Measurements from ENCODE around the gene ZFY. TPM values are rescaled to one million over a fixed set of nuclear protein-coding genes. Genes with fewer than 3 reads are reported as not detected.

The ZFY gene
- polyA plus RNA-seq, 1 donor (not counting 4 experiments of a cell fraction or from before 2014, with no cell fraction given), result not detected

DNA sequence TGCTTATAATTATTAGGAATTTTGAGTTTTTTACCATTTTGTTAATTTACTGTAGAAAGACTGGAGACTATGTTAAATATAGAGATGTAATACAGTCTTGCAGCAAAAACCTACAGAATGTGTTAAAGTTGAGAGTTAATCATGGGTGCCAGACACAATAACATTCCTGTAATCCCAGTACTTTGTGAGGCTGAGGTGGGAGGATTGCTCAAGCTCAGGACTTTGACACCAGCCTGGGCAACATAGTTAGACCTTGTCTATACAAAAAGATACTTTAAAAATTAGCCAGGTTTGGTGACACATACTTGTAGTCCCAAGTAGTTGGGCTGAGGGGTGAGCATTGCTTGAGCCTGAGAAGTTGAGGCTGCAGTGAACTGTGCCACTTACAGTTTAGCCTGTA, 17.7 kb downstream of the ZFY start:
- Histone ChIP-seq H3K4me1 (ENCODE audit: control insufficient read depth, extremely low read depth, insufficient read depth, low read length) (no peaks in the 10 kb centered on the region), H3K9ac (ENCODE audit: control insufficient read depth, extremely low read depth, insufficient read depth, low read length) (no peak overlapping the region), H3K36me3 (ENCODE audit: control insufficient read depth in 2 of 2, extremely low read depth in 1 of 2, insufficient read depth in 2 of 2, low read length in 2 of 2) (no peaks in the 10 kb centered on the region), H2AFZ (ENCODE audit: control insufficient read depth, low read length) (no peak overlapping the region), H3K9me1 (ENCODE audit: control insufficient read depth, extremely low read depth, insufficient read depth, low read length) (no peaks in the 10 kb centered on the region), H4K20me1 (ENCODE audit: control insufficient read depth, extremely low read depth, insufficient read depth, low read length) (no peaks in the 10 kb centered on the region), H3K27ac (ENCODE audit: control insufficient read depth, insufficient read depth, low read length) (no peak overlapping the region), H3K4me2 (ENCODE audit: control insufficient read depth, extremely low read depth, insufficient read depth, low read depth, low read length) (no peak overlapping the region), H3K79me2 (ENCODE audit: control insufficient read depth, insufficient read depth, low read length) (no peaks in the 10 kb centered on the region), H3K4me3 (ENCODE audit: control insufficient read depth in 2 of 3, extremely low read depth in 1 of 3, insufficient read depth in 2 of 3, low read depth in 1 of 3, low read length in 3 of 3) (no peak overlapping the region), H3K27me3 (ENCODE audit: control insufficient read depth, extremely low read depth, insufficient read depth, low read length) (no peaks in the 10 kb centered on the region), H3K9me3 (ENCODE audit: control insufficient read depth, low read depth, low read length) (no peaks in the 10 kb centered on the region)
- dilution Hi-C loops (cut with MboI; ENCODE audit: extremely low pct_ligation_motif_present, low sequenced_read_pairs), result no loop called here
- TF ChIP-seq, protein P1, sequence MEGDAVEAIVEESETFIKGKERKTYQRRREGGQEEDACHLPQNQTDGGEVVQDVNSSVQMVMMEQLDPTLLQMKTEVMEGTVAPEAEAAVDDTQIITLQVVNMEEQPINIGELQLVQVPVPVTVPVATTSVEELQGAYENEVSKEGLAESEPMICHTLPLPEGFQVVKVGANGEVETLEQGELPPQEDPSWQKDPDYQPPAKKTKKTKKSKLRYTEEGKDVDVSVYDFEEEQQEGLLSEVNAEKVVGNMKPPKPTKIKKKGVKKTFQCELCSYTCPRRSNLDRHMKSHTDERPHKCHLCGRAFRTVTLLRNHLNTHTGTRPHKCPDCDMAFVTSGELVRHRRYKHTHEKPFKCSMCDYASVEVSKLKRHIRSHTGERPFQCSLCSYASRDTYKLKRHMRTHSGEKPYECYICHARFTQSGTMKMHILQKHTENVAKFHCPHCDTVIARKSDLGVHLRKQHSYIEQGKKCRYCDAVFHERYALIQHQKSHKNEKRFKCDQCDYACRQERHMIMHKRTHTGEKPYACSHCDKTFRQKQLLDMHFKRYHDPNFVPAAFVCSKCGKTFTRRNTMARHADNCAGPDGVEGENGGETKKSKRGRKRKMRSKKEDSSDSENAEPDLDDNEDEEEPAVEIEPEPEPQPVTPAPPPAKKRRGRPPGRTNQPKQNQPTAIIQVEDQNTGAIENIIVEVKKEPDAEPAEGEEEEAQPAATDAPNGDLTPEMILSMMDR (optimal IDR thresholded peaks at IDR 0.05 in 1 of 3, IDR thresholded peaks at IDR 0.05 in 1 of 3, conservative IDR thresholded peaks at IDR 0.05 in 1 of 3; ENCODE audit: extremely low read depth in 1 of 3, insufficient read depth in 2 of 3, low read length in 3 of 3), result no peak
- no peak for TF ChIP-seq EZH2 (IDR thresholded peaks at IDR 0.05; ENCODE audit: low read length)
- DNase-seq (ENCODE audit: low read depth, low spot score) (no peak), FAIRE-seq (no peak)

- no peak for TF ChIP-seq EZH2 (IDR thresholded peaks at IDR 0.05; ENCODE audit: low read length)
- TF ChIP-seq, protein P1 (optimal IDR thresholded peaks at IDR 0.05 in 1 of 3, IDR thresholded peaks at IDR 0.05 in 1 of 3, conservative IDR thresholded peaks at IDR 0.05 in 1 of 3; ENCODE audit: extremely low read depth in 1 of 3, insufficient read depth in 2 of 3, low read length in 3 of 3), result no peak
Measured at GRCh38 chrY:2954735-2955134, 19.6 kb downstream of the ZFY start.

More at GRCh38 chrY:2954735-2955134, 19.6 kb downstream of the ZFY start:
- dilution Hi-C loops (cut with MboI; ENCODE audit: extremely low pct_ligation_motif_present, low sequenced_read_pairs), result no loop called here
- Histone ChIP-seq H4K20me1 (ENCODE audit: control insufficient read depth, extremely low read depth, insufficient read depth, low read length) (no peaks in the 10 kb centered on the region), H3K4me2 (ENCODE audit: control insufficient read depth, extremely low read depth, insufficient read depth, low read depth, low read length) (no peak overlapping the region), H3K9me3 (ENCODE audit: control insufficient read depth, low read depth, low read length) (no peaks in the 10 kb centered on the region), H3K79me2 (ENCODE audit: control insufficient read depth, insufficient read depth, low read length) (no peaks in the 10 kb centered on the region), H3K36me3 (ENCODE audit: control insufficient read depth in 2 of 2, extremely low read depth in 1 of 2, insufficient read depth in 2 of 2, low read length in 2 of 2) (no peaks in the 10 kb centered on the region), H3K9ac (ENCODE audit: control insufficient read depth, extremely low read depth, insufficient read depth, low read length) (no peak overlapping the region), H3K27ac (ENCODE audit: control insufficient read depth, insufficient read depth, low read length) (no peak overlapping the region), H3K9me1 (ENCODE audit: control insufficient read depth, extremely low read depth, insufficient read depth, low read length) (no peaks in the 10 kb centered on the region), H2AFZ (ENCODE audit: control insufficient read depth, low read length) (no peak overlapping the region), H3K4me1 (ENCODE audit: control insufficient read depth, extremely low read depth, insufficient read depth, low read length) (no peaks in the 10 kb centered on the region), H3K27me3 (ENCODE audit: control insufficient read depth, extremely low read depth, insufficient read depth, low read length) (no peaks in the 10 kb centered on the region), H3K4me3 (ENCODE audit: control insufficient read depth in 2 of 3, extremely low read depth in 1 of 3, insufficient read depth in 2 of 3, low read depth in 1 of 3, low read length in 3 of 3) (no peak overlapping the region)
- FAIRE-seq (no peak), DNase-seq (ENCODE audit: low read depth, low spot score) (no peak)

Measured in keratinocyte (primary cell).